ENCODE measurements around the gene ETNK2.

GRCh38 chr1:204151552-204152309 is at the start of gene ETNK2:
- TF ChIP-seq EZH2 (IDR thresholded peaks at IDR 0.05; ENCODE audit: borderline replicate concordance) (no peak), EZH2phosphoT487 (IDR thresholded peaks at IDR 0.05; ENCODE audit: low read depth, severe bottlenecking, unreplicated experiment) (no peak)
- TF ChIP-seq, protein P1, sequence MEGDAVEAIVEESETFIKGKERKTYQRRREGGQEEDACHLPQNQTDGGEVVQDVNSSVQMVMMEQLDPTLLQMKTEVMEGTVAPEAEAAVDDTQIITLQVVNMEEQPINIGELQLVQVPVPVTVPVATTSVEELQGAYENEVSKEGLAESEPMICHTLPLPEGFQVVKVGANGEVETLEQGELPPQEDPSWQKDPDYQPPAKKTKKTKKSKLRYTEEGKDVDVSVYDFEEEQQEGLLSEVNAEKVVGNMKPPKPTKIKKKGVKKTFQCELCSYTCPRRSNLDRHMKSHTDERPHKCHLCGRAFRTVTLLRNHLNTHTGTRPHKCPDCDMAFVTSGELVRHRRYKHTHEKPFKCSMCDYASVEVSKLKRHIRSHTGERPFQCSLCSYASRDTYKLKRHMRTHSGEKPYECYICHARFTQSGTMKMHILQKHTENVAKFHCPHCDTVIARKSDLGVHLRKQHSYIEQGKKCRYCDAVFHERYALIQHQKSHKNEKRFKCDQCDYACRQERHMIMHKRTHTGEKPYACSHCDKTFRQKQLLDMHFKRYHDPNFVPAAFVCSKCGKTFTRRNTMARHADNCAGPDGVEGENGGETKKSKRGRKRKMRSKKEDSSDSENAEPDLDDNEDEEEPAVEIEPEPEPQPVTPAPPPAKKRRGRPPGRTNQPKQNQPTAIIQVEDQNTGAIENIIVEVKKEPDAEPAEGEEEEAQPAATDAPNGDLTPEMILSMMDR (IDR thresholded peaks at IDR 0.05; ENCODE audit: poor library complexity), result no peak
